SKM-1 (cell line): ENCODE results near the gene EIF4E3.
A peak's percentile ranks its signal among the peaks of the same experiment; 100 is the strongest.

ENCODE experiments used
- DNase-seq: peaks from one replicate; lab custom pipeline; 2025; ENCODE audit not compliant: unreplicated experiment; lab: John Stamatoyannopoulos, UW

The EIF4E3 gene

GRCh38 chr3:71650372-71650771 is 74.8 kb downstream of the EIF4E3 start:
- DNase-seq, result no peak

DNA sequence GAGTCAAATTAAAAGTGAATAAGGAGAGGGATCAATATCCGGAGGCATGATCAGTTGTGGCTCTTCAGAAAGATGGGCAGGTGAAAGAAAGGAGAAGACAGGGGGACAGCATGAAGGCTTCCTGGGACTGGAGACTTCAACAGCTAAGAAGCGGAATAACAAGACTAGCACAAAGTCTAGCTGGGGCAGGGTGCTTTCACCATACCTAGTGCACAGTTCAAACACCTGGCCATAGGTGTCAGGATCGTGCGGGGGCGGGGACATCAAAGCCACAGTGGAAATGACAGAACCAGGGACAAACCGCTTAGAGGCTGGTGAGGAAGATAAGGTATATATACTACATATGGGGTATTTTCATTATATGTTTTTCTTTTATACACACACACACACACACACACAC is 75.4 kb downstream of the EIF4E3 start:
- no peak for DNase-seq

DNA sequence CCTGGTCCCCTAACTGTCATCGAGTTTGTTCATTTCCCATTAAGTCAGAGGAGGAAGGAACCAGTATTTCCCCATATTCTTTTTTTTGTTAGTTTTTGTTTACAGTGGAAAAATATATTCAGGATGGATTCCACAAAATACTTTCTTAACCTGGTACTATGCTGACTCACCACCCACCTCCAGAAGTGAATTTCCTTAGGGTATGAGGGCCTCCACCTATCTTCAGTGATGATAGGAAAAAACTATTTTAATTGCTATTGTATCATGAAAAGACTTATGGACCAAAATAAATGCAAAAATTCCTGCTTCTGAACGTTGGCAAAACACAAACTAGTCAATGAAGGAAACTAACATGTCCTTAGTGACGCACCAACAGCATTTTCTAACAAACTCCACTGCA is 77.5 kb downstream of the EIF4E3 start:
- DNase-seq, result no peak

GRCh38 chr3:71646971-71647370 is 78.2 kb downstream of the EIF4E3 start:
- no peak for DNase-seq

GRCh38 chr3:71645140-71645539 is 80.1 kb downstream of the EIF4E3 start:
- DNase-seq, result no peak

DNA sequence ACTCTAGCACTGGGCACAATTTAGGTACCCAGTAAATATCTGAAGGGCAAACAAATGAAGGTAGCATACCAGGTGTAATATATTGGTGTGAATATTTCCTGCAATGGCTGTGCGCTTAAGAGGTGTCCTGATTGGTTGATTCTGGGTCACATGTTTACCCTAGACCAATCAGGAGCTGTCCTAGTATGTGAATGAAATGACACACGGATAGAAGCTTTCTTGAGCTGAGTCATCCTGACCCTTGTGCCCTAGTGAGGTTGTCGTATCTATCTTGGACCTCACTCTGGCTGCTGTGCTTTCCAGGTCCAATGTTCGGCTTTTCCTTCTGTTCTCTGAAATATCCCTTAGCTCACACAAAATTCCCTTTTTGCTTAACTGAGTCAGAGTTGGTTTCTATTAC is 83.5 kb downstream of the EIF4E3 start:
- DNase-seq, result no peak

DNA sequence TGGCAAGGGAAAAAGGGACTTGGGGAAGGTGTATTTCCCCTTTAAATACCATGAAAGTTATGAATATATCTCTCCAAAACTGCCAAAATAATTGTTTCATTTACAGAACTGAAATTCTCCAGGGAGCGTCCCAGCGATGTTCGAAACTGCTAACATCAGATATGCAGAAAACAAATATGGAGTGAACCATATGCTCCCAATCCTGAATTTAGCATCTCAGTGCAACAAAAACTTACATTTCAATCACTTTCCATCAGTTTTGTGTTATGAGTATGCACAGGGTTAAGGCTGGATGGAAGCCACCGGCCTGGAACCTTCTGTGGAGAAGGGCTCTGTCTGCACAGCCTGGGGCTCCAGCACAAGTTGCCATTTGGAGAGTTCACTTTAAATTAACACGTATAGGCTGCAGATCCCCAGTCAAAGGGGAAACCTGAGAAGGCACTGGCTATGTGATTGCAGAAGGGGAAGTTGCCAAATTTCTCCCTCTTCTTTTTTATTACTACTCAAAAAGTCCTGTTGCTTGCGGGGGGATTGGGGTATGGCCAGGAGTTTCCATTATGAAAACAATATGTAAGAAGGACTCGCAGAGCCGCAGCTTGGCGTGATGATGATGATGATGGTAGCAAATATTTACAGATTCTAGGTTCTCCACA is 84.7 kb downstream of the EIF4E3 start:
- DNase-seq, result peak; percentile 45

- no peak for DNase-seq
Observed at GRCh38 chr3:71636482-71636881, 88.7 kb downstream of the EIF4E3 start.

GRCh38 chr3:71636001-71636400 is 89.2 kb downstream of the EIF4E3 start:
- no peak for DNase-seq

DNA sequence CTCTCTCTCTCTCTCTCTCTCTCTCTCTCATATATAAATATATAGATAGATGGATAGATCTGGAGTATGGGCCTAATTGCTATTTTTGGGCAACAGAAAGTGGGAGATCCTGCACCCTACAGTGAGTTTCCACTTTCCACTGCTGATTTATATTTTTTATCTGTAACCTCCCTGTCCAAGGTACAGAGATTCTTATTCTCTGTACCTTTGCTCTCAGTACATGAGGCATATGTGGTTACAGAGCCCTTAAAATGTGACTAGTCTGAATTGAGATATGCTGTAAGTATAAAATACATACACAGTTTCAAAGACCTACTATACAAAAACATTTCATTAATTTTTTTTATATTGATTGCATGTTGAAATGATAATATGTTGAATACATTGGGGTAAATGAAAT is 90.5 kb downstream of the EIF4E3 start:
- no peak for DNase-seq

- DNase-seq, result peak; percentile 92
Observed at GRCh38 chr3:71629711-71630110, 95.5 kb downstream of the EIF4E3 start.

GRCh38 chr3:71629289-71629688 is 95.9 kb downstream of the EIF4E3 start:
- DNase-seq, result no peak

DNA sequence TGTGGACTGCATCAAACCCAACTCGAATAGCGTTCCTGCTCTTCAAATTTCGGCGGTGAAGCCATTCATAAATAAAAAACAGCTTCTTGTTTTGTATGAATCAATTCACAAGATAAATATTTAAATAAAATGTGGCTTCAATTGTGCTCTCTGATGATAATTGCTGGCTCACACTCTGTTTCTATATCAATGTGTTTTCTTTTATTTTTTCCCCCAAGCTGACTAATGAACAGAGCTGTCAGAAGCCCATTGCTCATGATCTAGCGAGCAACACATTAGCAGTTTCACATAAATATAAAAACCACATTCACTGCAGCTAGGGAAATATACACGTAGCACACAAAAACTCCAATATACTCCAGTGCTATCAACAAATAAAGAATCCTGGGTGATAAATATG is 96.7 kb downstream of the EIF4E3 start:
- DNase-seq, result no peak

DNA sequence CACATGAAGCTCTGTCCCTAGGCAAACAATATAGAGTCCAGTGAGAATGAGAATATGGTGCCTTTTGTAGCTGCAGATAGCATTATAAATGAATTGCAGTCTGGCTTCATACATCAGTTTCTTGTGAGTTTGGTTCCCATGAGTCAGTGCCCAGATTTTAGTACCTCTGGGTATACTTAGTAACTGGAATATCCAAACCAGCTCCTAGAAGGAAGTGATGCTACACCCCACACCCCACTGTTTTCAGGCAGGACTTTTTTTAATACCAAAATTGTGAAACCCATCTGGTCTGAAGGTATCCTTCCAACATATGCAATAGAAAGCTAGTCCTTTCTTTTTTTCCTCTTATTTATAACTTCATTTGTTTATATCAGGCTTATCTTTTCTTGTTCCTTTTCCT is 99.5 kb downstream of the EIF4E3 start:
- DNase-seq, result no peak
